GM21390 (cell line): ENCODE results near the gene CCDC57.

Experiments
- ATAC-seq: cut with Tn5 transposase; IDR thresholded peaks from one replicate; pipeline ENCODE4 v1.9.1; 2021; ENCODE audit not compliant: unreplicated experiment

The CCDC57 gene

GRCh38 chr17:82236142-82236971 is 23.7 kb upstream of the CCDC57 start:
- ATAC-seq, result no peak

GRCh38 chr17:82235775-82236141 is 23.1 kb upstream of the CCDC57 start:
- no peak for ATAC-seq

- no peak for ATAC-seq
Measured at GRCh38 chr17:82235056-82235774, 22.6 kb upstream of the CCDC57 start.

- ATAC-seq, result no peak
Measured at GRCh38 chr17:82234211-82235055, 21.8 kb upstream of the CCDC57 start.

GRCh38 chr17:82232876-82233785 is 20.5 kb upstream of the CCDC57 start:
- no peak for ATAC-seq

- ATAC-seq, result no peak
Measured at GRCh38 chr17:82232322-82232820, 19.7 kb upstream of the CCDC57 start.

GRCh38 chr17:82231562-82232321 is 19.1 kb upstream of the CCDC57 start:
- no peak for ATAC-seq

GRCh38 chr17:82231312-82231561 is 18.6 kb upstream of the CCDC57 start:
- ATAC-seq, result no peak

- peak; percentile 43 for ATAC-seq
Measured at GRCh38 chr17:82230609-82231311, 18.1 kb upstream of the CCDC57 start.

GRCh38 chr17:82229698-82230608 is 17.3 kb upstream of the CCDC57 start:
- ATAC-seq, result no peak

GRCh38 chr17:82228842-82229697 is 16.4 kb upstream of the CCDC57 start, which contains the start of gene SLC16A3:
Gene SLC16A3, plus strand, starts transcription at chr17:82229042. Its CDS starts 6,967 bp downstream, at chr17:82236009.
- ATAC-seq, result no peak

GRCh38 chr17:82228278-82228841 is 15.7 kb upstream of the CCDC57 start:
- ATAC-seq, result no peak

- no peak for ATAC-seq
Measured at GRCh38 chr17:82227629-82228277, 15.1 kb upstream of the CCDC57 start.

- ATAC-seq, result no peak
Measured at GRCh38 chr17:82226809-82227628, 14.4 kb upstream of the CCDC57 start.

GRCh38 chr17:82226146-82226808 is 13.6 kb upstream of the CCDC57 start:
- no peak for ATAC-seq
